Nucleus accumbens (tissue), 56 donors: ENCODE measurements around the gene CACNA2D4.

ENCODE experiments used
- DNase-seq, 56 donors: peaks; one replicate each; lab custom pipeline; 2025; lab: John Stamatoyannopoulos, UW

CACNA2D4 gene

GRCh38 chr12:1878214-1878613, 40.2 kb downstream of the CACNA2D4 start:
- no peak for DNase-seq

- DNase-seq, result no peak
These were observed 41.1 kb downstream of the CACNA2D4 start for GRCh38 chr12:1877169-1877878.

DNA sequence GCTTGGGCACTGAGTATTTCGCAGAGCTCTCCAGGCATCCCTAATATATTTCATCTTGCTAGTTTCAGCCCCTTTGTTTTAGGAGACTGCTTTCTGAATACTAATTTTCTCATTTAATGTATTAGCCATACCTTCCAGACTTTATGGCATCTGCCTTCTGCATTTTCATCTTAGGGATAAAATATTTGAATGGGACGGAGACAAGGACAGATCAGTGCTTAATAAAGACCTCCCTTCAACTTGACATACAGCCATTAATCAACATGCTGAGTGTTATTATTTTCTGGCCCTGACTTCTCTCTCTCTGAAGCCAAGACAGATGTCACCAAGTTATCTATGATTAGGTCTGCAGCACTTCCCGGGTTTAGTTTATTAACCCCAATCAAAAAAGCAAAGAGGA, 42.4 kb downstream of the CACNA2D4 start:
- DNase-seq, result no peak

DNA sequence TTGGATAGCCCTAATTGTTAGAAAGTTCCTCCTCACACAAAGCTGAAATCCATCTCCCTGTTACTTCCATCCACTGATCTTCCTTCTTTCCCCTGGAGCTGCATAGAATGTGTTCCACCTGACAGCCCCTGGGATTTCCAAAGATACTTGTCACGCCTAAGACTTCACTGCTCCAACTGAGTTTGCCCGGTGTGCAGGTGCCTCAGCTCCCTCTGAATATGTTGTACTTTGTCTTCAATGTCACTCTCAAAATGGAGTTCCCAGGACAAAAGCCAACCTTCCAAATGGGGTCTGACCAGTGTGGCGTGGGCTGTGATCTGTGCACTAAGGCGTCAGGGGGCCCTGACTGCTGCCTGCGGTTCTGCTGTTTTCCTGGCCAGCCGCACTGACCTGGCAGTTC, 42.8 kb downstream of the CACNA2D4 start:
- DNase-seq, result no peak

DNA sequence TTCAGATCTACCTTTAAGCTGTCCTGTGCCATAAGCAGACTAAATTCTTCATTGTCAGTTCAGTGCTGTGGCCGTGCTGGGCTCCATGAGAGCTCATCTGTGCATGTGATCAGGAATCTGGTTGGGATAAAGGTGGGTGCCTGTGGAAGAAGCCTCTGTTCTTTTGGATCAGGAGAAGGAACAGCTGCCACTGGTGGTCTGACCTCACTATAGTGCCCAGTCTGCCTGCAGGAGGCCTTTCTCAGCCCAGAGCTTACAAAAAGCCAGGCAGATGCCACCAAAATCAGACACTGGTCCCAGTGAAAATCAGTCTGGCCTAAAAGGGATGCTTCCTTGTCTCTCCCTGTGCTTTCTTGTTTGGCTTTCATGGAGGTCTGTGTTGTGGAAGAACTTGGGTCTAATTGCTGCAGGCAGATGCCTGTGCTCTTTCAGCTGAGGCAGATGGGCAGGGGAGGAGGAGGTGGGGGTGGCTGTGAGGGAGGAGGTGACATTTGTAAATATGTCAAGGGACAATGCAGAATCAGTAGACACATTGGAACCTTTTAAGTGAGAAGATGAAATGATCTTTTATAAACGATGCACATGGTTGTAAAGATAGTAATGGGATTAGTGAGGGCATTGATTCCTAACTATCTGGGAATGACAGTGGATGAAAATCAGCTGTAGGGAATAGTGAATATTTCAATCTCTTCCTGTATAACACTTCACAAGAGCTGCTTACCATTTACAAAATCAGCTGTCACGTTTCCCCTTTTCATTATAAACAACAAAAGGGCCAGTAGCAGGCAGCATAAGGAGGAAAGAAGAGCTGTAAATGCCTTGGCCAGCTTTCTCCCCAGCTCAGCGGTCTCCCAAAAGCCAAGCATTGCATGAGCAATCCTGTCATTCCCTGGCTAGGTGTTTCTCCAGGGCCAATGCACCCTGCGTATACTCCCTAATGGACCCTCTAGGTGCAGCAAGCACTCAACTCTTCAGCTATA, 44.6 kb downstream of the CACNA2D4 start:
- DNase-seq, result no peak

GRCh38 chr12:1872448-1872847, 46.0 kb downstream of the CACNA2D4 start:
- DNase-seq, result no peak

GRCh38 chr12:1872001-1872400, 46.5 kb downstream of the CACNA2D4 start:
- no peak for DNase-seq

- no peak for DNase-seq
These were observed 47.2 kb downstream of the CACNA2D4 start for GRCh38 chr12:1870998-1871917.

- DNase-seq, result no peak
These were observed 48.4 kb downstream of the CACNA2D4 start for GRCh38 chr12:1870086-1870485.

- no peak for DNase-seq
These were observed 49.3 kb downstream of the CACNA2D4 start for GRCh38 chr12:1869145-1869544.

DNA sequence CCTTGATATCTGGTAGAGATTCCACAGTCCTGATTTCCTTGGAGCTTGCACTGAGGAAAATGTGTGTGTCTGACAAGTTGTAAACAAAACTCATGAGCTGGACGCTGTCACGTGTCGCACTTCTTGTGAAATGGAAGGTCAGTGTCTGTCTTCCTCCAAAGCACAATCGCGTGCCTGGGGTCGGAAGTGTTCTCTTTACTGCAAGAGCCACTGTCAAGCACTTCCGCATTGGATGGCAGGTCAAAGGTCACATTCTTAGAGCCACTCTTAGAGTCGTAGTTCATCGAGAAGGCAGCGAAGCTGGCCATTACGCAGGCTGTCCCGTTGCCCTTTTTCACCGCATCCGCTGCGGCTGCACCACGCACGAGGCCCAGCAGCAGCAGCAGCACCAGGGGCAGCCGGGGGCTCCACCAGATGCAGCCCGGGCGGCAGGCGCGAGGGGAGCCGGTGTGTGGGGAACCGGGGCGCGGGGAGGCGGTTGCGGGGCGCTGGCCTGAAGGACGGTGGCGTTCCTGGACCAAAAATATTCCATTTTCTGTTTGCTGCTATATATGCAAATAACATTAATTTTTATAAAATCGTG, 53.1 kb downstream of the CACNA2D4 start:
- no peak for DNase-seq

DNA sequence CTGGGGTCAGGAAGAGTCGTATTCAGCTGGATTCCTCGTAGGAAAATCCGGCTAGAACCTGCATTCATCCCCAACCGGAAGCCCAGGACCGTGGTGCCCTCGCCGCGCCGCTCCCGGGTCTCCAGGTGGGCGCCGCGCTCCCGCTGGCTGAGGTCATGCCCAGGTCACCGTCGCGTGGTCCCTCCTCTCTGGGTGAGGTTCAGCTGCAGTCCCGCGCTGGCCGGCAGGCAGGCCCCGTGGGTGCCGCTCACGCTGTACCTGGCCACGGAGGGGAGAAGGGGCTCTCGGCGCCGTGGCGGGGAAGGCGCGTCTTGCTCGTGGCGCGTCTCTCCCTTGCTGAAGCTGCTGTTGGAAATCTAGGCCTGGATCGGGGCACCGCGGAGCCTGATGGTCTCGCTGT, 53.6 kb downstream of the CACNA2D4 start:
- DNase-seq, result no peak

- no peak for DNase-seq
These were observed 54.0 kb downstream of the CACNA2D4 start for GRCh38 chr12:1864456-1864855.

GRCh38 chr12:1863823-1864222, 54.6 kb downstream of the CACNA2D4 start:
- no peak for DNase-seq

DNA sequence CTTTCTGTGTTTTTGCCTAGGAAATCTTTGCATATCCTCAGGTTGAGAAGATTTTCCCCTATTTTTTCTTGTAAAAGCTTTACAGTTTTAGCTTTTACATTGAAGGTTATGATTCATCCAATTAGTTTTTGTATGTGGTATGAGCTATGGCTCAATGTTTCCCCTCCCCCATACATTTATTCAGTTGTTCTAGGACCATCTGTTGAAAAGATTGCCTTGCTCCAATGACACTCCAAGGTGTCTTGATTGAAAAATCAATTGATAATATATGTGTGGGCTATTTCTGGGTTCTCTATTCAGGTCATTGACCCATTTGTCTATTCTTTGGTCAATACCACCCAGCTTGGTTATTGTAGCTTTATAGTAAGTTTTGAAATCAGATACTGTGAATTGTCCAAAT, 55.5 kb downstream of the CACNA2D4 start:
- DNase-seq, result no peak

DNA sequence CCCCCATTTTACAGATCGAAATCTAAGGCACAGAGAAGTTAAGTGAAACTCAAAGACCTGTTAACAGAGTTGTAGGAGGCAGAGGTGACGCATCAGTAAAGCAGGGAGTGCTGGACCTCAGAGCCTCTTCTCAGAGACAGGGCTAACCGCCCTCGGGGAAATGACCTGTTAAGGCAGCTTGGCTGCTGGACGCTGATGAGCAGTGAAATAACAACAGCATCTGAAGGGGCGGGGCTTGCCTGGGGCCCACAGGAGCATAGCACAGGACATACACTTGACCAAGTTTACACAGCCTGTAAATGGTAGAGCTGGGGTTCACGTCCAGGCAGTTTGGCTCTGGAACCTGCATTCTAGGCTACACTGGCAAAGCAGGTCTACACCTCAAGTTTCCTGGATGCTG, 58.8 kb downstream of the CACNA2D4 start:
- DNase-seq, result no peak

- no peak for DNase-seq
These were observed 60.0 kb downstream of the CACNA2D4 start for GRCh38 chr12:1858456-1858855.

DNA sequence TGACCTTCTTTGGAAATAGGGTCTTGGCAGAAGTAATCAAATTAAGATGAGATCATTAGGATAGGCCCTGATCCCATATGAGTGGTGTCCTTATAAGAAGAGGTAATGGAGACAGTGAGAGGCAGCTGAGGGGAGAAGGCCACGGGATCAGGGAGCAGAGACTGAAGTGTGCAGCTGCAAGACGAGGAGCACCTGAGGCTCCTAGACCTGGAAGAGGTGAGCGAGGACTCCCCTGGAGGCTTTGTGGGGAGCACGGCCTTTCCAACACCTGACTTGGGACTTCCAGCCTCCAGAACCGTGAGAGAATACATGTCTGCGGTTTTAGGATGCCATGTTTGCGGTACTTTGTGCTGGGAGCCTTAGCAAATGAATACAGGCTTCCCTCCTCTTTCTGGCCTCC, 60.6 kb downstream of the CACNA2D4 start:
- DNase-seq, result no peak

- no peak for DNase-seq
These were observed 61.4 kb downstream of the CACNA2D4 start for GRCh38 chr12:1857086-1857485.

GRCh38 chr12:1855241-1855640, 63.2 kb downstream of the CACNA2D4 start:
- no peak for DNase-seq
